PC-3 (cell line): ENCODE measurements around the gene C1S. TPM values are rescaled to one million over a fixed set of nuclear protein-coding genes. Genes with fewer than 3 reads are reported as not detected.

Source experiments
- ATAC-seq: fragments of 200-7000 bp; cut with Tn5 transposase; 2 replicates; pipeline ENCODE4 v1.9.1; 2020; ENCODE audit warnings: mild to moderate bottlenecking, moderate library complexity
- BruUV-seq: library from RNA; stranded (reverse); fragments of 400-500 nt; replicated peaks from 2 replicates; lab custom pipeline; 2021; lab: Mats Ljungman, UMichigan
- CTCF ChIA-PET: fragments of 300-600 bp; sonication (Branson Sonifier 250); formaldehyde crosslinking; loops from one replicate; lab custom pipeline; 2022; ENCODE audit warnings: antibody characterized with exemption; lab: Charles Lee
- POLR2A ChIA-PET: fragments of 300-600 bp; sonication (Branson Sonifier 250); formaldehyde crosslinking; loops from one replicate; lab custom pipeline; 2022; ENCODE audit warnings: antibody characterized with exemption; ENCODE audit not compliant: unreplicated experiment; lab: Charles Lee
- DNase-seq: peaks from one replicate; pipeline ENCODE4 v3.0.0-alpha.2; 2015
- H2AFZ ChIP-seq: fragments of 300-600 bp; sonication (generic); 2 replicates; pipeline ENCODE4 v1.6.0; 2016; ENCODE audit warnings: antibody characterized with exemption, low read length
- H3F3A ChIP-seq: fragments of 300-600 bp; sonication (generic); one replicate; pipeline ENCODE4 v1.6.0; 2017; ENCODE audit warnings: antibody characterized with exemption, low read length, control low read depth, mild to moderate bottlenecking; ENCODE audit not compliant: unreplicated experiment
- H3K27ac ChIP-seq: fragments of 300-600 bp; sonication (generic); 2 replicates; pipeline ENCODE4 v1.5.1; 2016; ENCODE audit warnings: mild to moderate bottlenecking, low read length
- H3K27me3 ChIP-seq: fragments of 300-600 bp; sonication (generic); 2 replicates; pipeline ENCODE4 v1.6.1; 2016; ENCODE audit warnings: low read length, mixed read lengths
- H3K36me3 ChIP-seq: fragments of 300-600 bp; sonication (generic); 2 replicates; pipeline ENCODE4 v1.6.1; 2016; ENCODE audit warnings: low read depth, mixed run types, low read length, mixed read lengths
- H3K4me1 ChIP-seq: fragments of 300-600 bp; sonication (generic); 2 replicates; pipeline ENCODE4 v1.5.1; 2016; ENCODE audit warnings: low read length; ENCODE audit not compliant: insufficient read depth
- H3K4me2 ChIP-seq: fragments of 300-600 bp; sonication (generic); 2 replicates; pipeline ENCODE4 v1.6.0; 2016; ENCODE audit warnings: low read length
- H3K4me3 ChIP-seq: fragments of 300-600 bp; sonication (generic); 2 replicates; pipeline ENCODE4 v1.5.1; 2016; ENCODE audit warnings: mild to moderate bottlenecking, low read length, mixed read lengths
- H3K79me2 ChIP-seq: fragments of 300-600 bp; sonication (generic); 2 replicates; pipeline ENCODE4 v1.6.1; 2017; ENCODE audit warnings: low read length, mixed read lengths
- H3K9ac ChIP-seq: fragments of 300-600 bp; sonication (generic); 2 replicates; pipeline ENCODE4 v1.6.0; 2016; ENCODE audit warnings: mild to moderate bottlenecking, low read length
- H3K9me2 ChIP-seq: fragments of 300-600 bp; sonication (generic); replicated peaks from 2 replicates; pipeline ENCODE4 v1.6.1; 2016; ENCODE audit warnings: mixed run types, low read length, mixed read lengths
- H3K9me3 ChIP-seq: fragments of 300-600 bp; sonication (generic); 2 replicates; pipeline ENCODE4 v1.6.1; 2016; ENCODE audit warnings: low read length, mixed read lengths
- H4K20me1 ChIP-seq: fragments of 300-600 bp; sonication (generic); 2 replicates; pipeline ENCODE4 v1.6.1; 2016; ENCODE audit warnings: low read length, mixed read lengths
- EZH2 ChIP-seq: fragments of 300-600 bp; sonication (generic); IDR thresholded peaks from one replicate; pipeline ENCODE4 v1.6.1; 2017; ENCODE audit warnings: antibody characterized with exemption, mild to moderate bottlenecking, low read length; ENCODE audit not compliant: unreplicated experiment
- EZH2phosphoT487 ChIP-seq: fragments of 300-600 bp; sonication (generic); IDR thresholded peaks from 2 replicates; pipeline ENCODE4 v1.6.1; 2018; ENCODE audit warnings: mild to moderate bottlenecking, antibody characterized with exemption, low read length, borderline replicate concordance
- intact Hi-C: fragments of 100-400 bp; cut with micrococcal nuclease; formaldehyde crosslinking; loops from 2 replicates; pipeline ENCODE4 v1.9.0; 2023
- total RNA-seq: library from RNA; depleted of rRNA; stranded (reverse); fragments of >200 nt; gene quantifications from 2 replicates; pipeline ENCODE4 v1.2.3, GENCODE V29; 2014
- TF ChIP-seq, protein P1 (sequence below): fragments of 300-600 bp; sonication (generic); conservative IDR thresholded peaks from 2 replicates; pipeline ENCODE4 v1.5.1; 2017; ENCODE audit warnings: antibody characterized with exemption, low read depth, mild to moderate bottlenecking, low read length

C1S gene
- total RNA-seq, 1 experiment from 2014 or later: 2.9 TPM

DNA sequence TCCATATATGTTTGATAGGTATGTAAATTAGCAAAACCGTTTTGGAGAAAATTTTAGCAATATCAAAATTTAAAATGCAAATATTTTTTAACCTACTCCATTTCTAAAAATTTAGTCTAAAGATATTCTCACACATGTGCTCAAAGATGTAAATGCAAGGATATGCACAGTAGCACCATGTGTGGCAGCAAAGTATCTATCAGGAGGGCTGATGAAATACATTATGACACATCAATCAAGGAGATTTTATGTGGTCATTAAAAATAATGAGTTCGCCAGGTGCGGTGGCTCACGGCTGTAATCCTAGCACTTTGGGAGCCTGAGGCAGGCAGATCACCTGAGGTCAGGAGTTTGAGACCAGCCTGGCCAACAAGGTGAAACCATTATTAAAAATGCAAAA, 39.7 kb downstream of the C1S start:
- H3K4me3 ChIP-seq: no peak overlapping the region
- no peaks in the 10 kb centered on the region for H3K9me3 ChIP-seq
- POLR2A ChIA-PET: no interaction called here
- H3K4me2 ChIP-seq: no peak overlapping the region
- H3K27me3 ChIP-seq: no peaks in the 10 kb centered on the region
- no peaks in the 10 kb centered on the region for H3K9me2 ChIP-seq
- no peaks in the 10 kb centered on the region for H3F3A ChIP-seq
- BruUV-seq: no TSS peak
- H3K79me2 ChIP-seq: no peaks in the 10 kb centered on the region
- ATAC-seq (no peak), DNase-seq (no peak)
- no peak overlapping the region for H2AFZ ChIP-seq
- no peaks in the 10 kb centered on the region for H3K4me1 ChIP-seq
- TF ChIP-seq, protein P1, sequence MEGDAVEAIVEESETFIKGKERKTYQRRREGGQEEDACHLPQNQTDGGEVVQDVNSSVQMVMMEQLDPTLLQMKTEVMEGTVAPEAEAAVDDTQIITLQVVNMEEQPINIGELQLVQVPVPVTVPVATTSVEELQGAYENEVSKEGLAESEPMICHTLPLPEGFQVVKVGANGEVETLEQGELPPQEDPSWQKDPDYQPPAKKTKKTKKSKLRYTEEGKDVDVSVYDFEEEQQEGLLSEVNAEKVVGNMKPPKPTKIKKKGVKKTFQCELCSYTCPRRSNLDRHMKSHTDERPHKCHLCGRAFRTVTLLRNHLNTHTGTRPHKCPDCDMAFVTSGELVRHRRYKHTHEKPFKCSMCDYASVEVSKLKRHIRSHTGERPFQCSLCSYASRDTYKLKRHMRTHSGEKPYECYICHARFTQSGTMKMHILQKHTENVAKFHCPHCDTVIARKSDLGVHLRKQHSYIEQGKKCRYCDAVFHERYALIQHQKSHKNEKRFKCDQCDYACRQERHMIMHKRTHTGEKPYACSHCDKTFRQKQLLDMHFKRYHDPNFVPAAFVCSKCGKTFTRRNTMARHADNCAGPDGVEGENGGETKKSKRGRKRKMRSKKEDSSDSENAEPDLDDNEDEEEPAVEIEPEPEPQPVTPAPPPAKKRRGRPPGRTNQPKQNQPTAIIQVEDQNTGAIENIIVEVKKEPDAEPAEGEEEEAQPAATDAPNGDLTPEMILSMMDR: no peak
- TF ChIP-seq EZH2phosphoT487 (no peak), EZH2 (no peak)
- no peaks in the 10 kb centered on the region for H3K36me3 ChIP-seq
- no peak overlapping the region for H3K9ac ChIP-seq
- CTCF ChIA-PET: no interaction called here
- intact Hi-C loops: no loop called here
- H4K20me1 ChIP-seq: no peaks in the 10 kb centered on the region
- no peak overlapping the region for H3K27ac ChIP-seq

DNA sequence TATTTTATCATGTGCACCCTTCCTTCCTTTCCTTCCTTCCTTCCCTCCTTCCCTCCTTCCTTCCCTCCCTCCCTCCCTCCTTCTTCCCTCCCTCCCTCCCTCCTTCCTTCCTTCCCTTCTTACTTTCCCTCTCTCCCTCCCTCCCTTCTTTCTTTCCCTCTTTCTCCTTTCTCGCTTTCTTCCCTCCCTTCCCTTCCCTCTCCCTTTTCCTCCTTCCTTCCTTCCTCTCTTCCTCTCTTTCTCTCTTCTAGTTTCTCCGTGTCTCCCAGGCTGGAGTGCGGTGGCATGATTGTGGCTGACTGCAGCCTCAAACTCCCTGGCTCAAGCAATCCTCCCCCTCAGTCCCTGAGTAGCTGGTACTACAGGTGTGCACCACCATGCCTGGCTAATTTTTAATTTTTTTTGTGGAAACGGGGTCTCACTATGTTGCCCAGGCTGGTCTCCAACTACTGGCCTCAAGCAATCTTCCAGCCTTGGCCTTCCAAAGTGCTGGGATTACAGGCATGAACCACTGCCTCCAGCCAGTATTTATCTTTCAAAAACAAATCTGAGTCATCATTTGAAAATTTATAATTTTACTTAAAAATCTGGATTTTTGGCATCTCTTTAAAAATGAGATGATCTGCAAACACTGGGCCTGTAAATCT, 40.7 kb downstream of the C1S start:
- Histone ChIP-seq H3F3A (no peaks in the 10 kb centered on the region), H3K9me3 (no peaks in the 10 kb centered on the region), H3K4me2 (no peak overlapping the region), H3K9ac (no peak overlapping the region), H3K27ac (no peak overlapping the region), H4K20me1 (no peaks in the 10 kb centered on the region), H3K4me3 (no peak overlapping the region), H3K27me3 (no peaks in the 10 kb centered on the region), H3K79me2 (0 out of 2 replicates have a peak, but pooled peaks cover under 1% of the 10 kb centered on the region), H3K36me3 (peaks cover 2% of the 10 kb centered on the region; the same call in 1 of the 2 replicates), H3K4me1 (no peaks in the 10 kb centered on the region), H3K9me2 (no peaks in the 10 kb centered on the region), H2AFZ (no peak overlapping the region)
- intact Hi-C loops: no loop called here
- CTCF ChIA-PET: no interaction called here
- no TSS peak for BruUV-seq
- no peak for DNase-seq
- TF ChIP-seq, protein P1: no peak
- TF ChIP-seq EZH2 (no peak), EZH2phosphoT487 (no peak)
- ATAC-seq: peak; percentile 13; the same call in 1 of the 2 replicates
- POLR2A ChIA-PET: no interaction called here

DNA sequence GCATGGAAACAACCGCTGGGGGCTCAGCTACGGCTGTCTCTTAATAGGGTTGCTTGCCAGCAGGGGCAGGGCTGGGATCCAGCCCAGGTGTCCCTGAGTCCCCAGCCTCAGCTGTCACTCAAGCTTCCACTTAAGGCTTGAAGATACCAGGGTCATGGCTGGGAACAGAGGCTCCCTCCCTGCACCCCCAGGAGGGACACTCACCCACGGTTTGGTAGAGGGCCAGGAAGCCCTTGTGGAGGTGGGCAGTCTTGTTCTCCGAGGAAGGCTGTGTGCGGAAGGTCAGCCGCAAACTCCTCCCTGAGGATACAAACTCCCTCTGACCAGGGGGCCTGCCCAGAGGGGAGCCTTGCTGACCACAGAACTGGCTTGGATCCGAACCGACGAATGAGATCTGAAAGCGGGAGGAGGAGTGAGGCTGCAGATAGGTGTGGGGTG, 41.2 kb downstream of the C1S start:
- H3K9me2 ChIP-seq: no peaks in the 10 kb centered on the region
- TF ChIP-seq EZH2phosphoT487 (no peak), EZH2 (no peak)
- TF ChIP-seq, protein P1: no peak
- H3K9ac ChIP-seq: no peak overlapping the region
- 0 out of 2 replicates have a peak, but pooled peaks cover 4% of the 10 kb centered on the region for H3K79me2 ChIP-seq
- H3F3A ChIP-seq: no peaks in the 10 kb centered on the region
- ChIA-PET CTCF (no interaction called here), POLR2A (no interaction called here)
- H3K4me1 ChIP-seq: no peaks in the 10 kb centered on the region
- ATAC-seq (peak; percentile 37; the same call in 1 of the 2 replicates), DNase-seq (no peak)
- H3K27me3 ChIP-seq: no peaks in the 10 kb centered on the region
- H4K20me1 ChIP-seq: no peaks in the 10 kb centered on the region
- no peak overlapping the region for H2AFZ ChIP-seq
- H3K9me3 ChIP-seq: no peaks in the 10 kb centered on the region
- H3K36me3 ChIP-seq: peaks cover 5% of the 10 kb centered on the region; the same call in 1 of the 2 replicates
- no peak overlapping the region for H3K27ac ChIP-seq
- H3K4me3 ChIP-seq: no peak overlapping the region
- BruUV-seq: no TSS peak
- H3K4me2 ChIP-seq: no peak overlapping the region
- intact Hi-C loops: no loop called here
